LoVo (cell line): Measurements from ENCODE around the gene SPAG5.
"Not testable (repeated sequence)": the region's sequence is repeated elsewhere in the genome, so short reads cannot be mapped to it uniquely, and the experiment has no call there.

ENCODE experiments used
- DNase-seq: peaks from one replicate; pipeline ENCODE4 v3.0.0-alpha.2; 2016; ENCODE audit warnings: low spot score

Gene SPAG5

DNA sequence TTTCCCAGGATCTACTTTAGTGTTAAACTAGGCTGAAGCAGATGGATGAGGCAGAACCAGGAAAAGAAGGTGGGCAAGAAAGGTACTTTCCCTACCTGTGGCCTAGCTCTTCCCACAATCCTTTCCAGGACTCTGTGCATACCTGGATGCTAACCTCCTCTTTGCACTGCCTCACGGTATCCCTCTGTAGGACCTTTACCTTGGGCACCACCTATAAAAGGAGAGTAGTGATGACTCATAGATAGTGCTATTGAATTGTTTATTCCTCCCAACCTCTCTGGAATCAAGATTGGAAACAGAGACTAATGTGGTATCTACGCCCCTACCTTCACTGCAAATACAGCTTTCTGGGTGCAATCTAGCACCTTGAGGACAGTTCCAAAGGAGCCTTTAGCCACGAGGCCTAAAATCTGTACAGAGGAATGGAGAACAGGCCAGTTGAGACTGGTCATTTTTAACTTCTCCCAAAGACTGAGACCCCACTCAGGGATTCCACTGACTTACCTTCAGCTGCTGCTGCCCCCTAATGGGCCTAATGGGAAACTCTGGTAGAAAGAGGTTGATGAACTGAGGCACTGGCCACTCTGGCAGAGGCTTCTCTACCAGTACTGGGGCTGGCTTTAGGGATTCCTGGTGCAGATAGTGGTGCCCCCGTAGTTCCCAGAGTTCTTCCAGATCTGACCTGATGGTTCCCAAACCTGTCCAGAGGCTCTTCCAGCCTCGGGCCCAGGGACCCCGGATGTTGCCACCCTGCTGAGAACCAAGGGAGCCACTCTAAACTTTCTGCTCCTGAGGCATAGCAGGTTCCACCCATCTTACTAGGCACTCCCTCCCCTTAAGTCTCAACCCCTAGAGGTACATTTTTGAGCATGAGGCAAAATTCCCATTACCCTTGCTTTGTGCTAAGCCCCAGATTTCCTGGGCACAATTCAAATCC lies 14.4 kb upstream of the SPAG5 start:
- DNase-seq = no peak

GRCh38 chr17:28612531-28612930 lies 13.7 kb upstream of the SPAG5 start:
- DNase-seq = no peak

DNA sequence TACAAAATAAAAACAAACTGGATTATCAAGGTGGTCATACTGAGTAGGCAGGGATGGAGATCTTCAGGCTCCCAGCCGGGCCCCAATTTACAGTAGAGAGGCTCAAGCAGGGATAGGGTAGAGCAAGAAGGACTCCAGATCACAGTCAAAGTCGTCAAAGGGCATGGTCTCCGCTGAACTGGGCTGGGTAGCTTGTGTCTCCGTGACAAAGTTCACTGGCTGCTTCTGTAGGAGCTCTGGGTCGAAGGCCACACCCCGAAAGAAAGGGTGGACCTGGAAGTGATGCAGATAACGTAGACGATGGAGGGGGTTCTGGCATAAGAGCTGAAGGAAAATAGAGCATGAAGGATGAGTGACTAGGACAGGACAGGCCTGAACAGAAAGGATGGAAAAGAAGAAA lies 11.6 kb upstream of the SPAG5 start:
- no peak for DNase-seq

DNA sequence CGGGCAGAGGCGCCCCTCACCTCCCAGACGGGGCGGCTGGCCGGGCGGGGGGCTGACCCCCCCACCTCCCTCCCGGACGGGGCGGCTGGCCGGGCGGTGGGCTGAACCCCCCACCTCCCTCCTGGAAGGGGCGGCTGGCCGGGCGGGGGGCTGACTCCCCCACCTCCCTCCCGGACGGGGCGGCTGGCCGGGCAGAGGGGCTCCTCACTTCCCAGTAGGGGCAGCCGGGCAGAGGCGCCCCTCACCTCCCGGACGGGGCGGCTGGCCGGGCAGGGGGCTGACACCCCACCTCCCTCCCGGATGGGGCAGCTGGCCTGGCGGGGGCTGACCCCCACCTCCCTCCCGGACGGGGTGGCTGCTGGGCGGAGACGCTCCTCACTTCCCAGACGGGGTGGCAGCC lies 5.2 kb upstream of the SPAG5 start:
- DNase-seq = not testable (repeated sequence)

DNA sequence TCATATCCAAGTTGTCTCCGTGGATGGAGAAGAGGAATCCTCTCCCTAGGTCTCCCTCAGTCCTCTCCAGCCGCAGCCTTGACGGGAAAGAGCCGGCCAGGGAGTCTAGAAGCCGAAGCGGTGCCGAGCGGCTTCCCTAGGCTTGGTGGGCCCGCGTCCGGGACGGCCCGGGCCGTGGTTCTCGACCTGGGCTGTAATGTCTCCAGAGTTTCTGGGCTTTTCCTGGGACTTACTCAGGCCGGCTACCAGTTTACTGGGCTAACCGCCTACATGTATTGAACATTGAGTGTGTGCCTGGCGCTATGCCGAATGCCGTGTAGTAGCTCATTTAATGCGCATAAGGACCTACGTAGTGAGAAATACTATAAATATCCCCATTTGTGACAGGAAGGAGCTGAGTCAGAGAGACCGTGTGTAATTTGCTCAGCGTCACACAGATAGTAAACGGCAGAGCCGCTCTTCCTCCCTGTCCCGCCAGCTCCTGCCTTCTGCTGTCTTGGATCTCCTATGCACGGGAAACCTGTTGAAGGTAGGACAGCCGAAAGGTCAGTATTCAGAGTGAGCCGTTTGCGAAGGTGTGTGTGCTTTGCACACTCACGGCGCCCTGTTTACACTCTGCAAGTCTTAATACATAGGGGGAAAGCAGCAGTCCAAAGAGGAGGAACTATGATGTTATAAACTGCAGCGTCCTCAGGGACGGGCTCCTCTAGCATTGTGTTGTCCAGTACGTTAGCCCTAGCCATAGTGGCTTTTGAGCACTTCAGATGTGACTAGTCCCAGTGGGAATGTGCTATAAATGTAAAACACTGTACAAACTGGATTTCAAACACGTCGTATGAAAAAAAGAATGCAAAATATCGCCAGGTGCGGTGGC lies 723 bp upstream of the SPAG5 start:
- DNase-seq = peak; percentile 76

- no peak for DNase-seq
Measured at GRCh38 chr17:28598389-28598788, 436 bp downstream of the SPAG5 start.

- no peak for DNase-seq
Measured at GRCh38 chr17:28597606-28598383, 1.0 kb downstream of the SPAG5 start.

GRCh38 chr17:28592260-28592659 lies 6.6 kb downstream of the SPAG5 start:
- DNase-seq = no peak

DNA sequence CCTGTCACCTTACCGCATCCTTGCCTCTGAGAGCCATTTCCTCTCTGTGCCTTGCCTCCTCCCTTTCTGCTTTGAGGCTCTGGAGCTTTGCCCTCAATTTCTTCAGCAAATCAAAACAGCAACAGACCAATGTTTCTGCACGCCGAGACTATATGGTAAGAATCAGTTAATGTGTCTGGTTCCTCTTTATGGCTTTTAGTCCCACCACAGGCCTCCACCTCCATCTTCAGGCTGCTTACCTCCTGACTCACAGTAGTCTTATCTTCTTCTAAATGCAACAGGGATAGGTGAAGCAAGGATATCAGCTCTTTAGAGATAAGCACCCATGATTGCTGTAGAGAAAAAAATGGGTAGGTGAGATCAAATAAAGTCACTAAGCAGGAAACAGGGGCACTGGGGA lies 13.0 kb downstream of the SPAG5 start:
- DNase-seq = no peak

DNA sequence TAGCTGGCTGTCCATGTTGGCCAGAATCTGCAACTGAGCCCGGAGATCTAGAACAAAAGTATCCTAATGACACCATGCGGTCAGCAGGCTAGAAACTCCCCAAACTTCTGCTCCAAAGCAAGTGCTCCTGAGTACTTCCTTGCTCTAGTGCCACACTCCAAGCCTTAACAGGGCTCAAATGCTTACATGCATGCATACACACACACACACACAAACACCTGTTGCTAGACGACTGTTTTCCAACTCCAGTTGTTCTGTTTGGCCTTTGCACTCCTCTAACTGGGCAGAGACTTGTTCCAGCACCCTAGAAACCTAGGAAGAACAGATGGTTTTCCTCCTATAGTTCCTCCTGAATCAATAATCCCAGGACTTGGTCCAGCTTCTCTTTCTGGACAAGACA lies 14.4 kb downstream of the SPAG5 start:
- DNase-seq = no peak

- DNase-seq = no peak
Measured at GRCh38 chr17:28582513-28582912, 16.3 kb downstream of the SPAG5 start.

- DNase-seq = no peak
Measured at GRCh38 chr17:28580959-28581358, 17.9 kb downstream of the SPAG5 start.

GRCh38 chr17:28579526-28579925 lies 19.3 kb downstream of the SPAG5 start:
- DNase-seq = no peak

GRCh38 chr17:28578246-28579195 lies 20.3 kb downstream of the SPAG5 start:
- DNase-seq = no peak

DNA sequence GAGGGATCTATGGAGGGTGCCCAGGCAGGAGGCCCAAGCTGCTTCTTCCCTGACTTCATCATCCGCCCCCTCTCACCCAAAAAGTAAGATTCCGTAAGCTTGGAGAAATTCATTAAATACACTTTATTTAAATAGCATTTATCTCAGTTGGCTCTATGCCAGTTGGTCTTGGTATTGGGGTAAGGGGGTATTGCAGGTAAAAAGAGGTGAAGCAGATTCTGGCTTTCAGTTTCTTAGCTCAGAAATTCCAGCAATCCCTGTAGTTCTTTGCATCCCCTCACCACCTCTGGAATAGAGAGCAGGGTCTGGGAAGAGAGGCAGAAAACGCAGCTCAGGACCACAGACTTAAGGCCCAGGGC lies 21.4 kb downstream of the SPAG5 start:
- DNase-seq = no peak

DNA sequence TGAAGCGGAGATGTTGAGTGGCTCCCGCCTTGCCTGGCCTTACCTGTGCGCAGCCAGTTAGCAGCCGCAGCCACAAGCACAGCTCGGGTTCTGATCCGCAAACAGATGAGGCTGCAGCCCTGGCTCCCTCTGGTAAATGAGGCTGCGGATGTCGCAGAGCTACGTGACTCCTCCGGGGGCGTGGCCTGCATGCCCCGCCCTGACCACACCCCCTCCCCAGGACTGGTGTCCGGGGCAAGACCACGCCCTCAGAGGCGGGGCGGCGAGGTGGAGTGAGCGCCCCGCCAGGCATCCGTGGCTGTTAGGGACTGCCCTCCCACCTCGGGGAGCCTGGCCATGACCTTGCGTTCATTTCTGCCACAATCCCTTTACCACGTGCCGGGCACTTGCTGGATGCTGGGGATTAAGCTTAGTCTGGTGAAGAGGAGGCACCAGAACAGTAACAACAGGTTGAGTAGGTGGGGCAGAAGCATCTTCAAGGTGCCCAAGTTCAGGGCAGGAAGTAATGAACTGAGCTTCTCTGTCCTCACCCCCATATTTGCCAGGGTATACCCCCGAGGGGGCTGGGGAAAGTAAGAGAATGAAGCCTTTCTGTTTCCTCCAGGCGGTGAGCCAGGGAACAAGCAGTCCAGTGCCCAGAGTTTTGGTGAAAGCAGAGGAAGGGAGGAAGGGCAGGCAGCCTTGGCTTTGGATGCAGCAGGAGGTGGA lies 21.9 kb downstream of the SPAG5 start, which contains the start of gene ALDOC:
TSS of gene ALDOC (minus strand) at position 138 of the 708 bp plus-strand sequence. CDS start 1,363 bp downstream, outside the sequence.
- DNase-seq = peak; percentile 85

GRCh38 chr17:28576016-28576415 lies 22.8 kb downstream of the SPAG5 start:
- not testable (repeated sequence) for DNase-seq

- DNase-seq = no peak
Measured at GRCh38 chr17:28575126-28575795, 23.6 kb downstream of the SPAG5 start.

- no peak for DNase-seq
Measured at GRCh38 chr17:28574526-28574925, 24.3 kb downstream of the SPAG5 start.
